ENCODE data around the gene PHRF1.

PHRF1 gene

GRCh38 chr11:539971-540481 is 36.2 kb upstream of the PHRF1 start:
- no peak for DNase-seq

DNA sequence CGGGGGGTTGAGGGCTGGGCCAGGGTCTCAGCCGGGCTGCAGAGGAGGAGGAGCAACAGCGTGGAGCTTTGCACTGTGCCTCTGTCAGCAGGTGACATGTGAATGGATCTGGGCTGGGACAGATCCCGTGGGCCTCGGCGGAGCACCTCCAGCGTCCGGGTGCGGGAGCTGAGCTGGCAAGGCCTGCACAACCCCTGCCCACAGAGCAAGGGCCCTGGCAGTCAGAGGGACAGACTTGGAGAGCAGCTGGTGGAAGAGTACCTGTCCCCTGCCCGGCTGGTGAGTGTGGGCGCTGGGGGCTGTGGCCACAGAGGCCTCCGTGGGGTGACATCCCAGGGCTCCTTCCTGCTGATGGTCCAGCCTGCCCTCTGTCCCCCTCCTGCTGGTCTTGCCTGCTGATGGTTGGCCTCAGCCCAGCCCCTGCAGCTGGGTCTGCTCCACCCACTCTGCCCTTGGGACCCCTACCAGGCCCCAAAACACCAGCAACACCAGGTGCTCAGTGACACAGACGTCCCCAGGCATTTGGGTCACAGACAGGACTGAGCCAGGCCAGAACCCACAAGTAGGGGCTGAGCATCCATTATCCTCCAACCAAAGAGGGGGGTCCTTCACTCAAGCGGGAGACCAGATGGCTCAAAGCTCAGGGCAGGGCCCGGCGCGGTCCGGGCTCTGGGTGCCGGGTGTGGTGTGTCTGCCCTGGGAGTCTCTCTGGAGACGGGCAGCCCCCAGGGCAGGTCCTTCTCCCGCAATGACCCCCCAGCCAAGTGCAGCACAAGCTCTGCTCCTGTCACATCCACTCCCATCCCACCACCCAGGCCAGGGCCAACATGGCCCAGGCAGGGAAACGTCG is 35.5 kb upstream of the PHRF1 start:
- no peak for DNase-seq

DNA sequence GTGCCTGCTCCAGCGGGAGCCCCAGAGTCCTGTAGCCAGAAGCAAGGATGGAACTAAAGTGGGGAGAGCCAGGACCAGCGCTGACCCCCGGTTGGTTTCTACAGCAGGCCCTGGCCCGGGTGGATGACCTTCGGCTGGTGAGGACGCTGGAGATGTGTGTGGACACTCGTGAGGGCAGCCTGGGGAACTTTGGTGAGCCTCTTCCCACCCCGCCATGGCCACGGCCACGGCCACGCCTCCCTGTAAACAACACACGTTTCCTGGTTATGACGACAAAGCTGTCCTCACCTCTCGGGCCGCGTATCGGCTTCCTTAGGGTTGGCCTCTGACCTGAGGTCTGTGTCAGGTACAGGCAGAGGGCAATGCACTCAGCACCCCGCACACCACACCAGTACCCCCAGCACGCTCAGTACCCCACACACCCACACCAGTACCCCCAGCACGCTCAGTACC is 34.8 kb upstream of the PHRF1 start:
- peak; percentile 29 for DNase-seq

- DNase-seq: no peak
These were observed 31.5 kb upstream of the PHRF1 start for GRCh38 chr11:544817-545166.

GRCh38 chr11:545171-545570 is 31.1 kb upstream of the PHRF1 start:
- no peak for DNase-seq

- no peak for DNase-seq
These were observed 27.3 kb upstream of the PHRF1 start for GRCh38 chr11:548700-549603.

DNA sequence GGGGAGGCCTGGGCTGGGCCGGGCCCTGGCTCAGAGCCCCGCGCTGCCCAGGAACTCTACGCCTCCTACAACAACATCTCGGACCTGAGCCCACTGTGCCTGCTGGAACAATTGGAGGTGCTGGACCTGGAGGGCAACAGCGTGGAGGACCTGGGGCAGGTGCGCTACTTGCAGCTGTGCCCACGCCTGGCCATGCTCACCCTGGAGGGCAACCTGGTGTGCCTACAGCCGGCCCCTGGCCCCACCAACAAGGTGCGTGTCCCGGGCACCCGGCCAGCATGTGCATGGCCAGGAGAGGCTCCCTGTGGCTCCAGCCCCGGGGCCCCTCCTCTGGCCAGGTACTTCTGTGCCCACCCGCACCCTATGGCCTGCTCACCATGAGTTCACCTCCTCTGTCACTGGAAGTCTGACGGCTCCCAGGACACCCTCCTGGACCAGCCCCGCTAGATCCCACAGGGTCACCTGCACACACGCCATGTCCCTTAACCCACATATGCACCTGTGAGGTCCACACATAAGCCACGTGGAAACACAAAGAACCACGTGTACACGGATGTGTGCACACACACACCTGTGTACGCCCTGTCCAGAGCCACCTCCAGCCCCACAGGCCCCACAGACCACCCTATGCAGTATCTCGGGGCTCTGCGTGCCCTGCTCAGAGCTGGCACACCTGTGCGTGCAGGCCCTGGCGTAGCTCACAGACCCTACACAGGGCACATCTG is 26.1 kb upstream of the PHRF1 start:
- no peak for DNase-seq

DNA sequence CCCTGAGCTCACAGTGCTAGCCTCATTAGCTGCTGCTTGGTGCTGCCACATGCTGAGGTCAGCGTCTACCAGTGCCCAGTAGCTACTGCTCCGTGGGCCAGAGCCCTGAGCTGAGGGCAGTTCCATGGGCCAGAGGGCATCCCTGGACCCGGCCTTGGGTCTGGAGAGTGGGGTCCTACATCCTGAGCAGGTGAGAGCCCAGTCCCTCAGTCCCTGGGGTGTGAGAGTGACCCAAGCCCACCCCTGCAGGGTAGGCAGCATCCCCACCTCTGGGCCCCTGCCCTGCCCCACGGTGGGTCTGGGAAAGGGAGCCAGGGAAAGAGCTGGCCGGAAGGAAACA is 25.6 kb upstream of the PHRF1 start:
- DNase-seq: no peak

DNA sequence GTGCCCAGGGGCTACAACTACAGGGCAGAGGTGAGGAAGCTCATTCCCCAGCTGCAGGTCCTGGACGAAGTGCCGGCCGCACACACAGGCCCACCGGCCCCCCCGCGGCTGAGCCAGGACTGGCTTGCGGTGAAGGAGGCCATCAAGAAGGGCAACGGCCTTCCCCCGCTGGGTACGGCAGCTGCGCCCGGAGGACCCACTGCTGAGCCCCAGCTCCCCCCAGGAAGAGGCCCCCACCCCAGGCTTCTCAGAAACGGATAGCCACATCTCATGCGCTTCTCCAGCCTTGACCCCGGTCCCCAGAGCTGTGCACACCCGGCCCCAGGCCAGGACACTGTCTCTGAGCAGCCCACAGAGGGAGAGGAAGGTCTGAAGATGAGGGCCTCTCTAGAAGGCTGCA is 25.1 kb upstream of the PHRF1 start:
- no peak for DNase-seq

DNA sequence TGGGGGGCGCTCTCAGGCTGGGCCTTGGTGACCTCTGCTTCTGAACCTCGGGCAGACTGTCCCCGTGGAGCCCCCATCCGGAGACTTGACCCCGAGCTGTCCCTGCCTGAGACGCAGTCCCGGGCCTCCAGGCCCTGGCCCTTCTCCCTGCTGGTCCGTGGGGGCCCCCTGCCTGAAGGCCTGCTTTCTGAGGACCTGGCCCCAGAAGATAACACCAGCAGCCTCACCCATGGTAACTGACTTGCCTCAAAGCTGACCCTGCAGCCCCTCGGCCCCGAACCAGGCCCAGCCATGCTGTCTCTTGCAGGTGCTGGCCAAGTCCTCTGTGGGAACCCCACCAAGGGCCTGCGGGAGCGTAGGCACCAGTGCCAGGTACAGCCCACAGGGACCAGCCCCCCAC is 24.7 kb upstream of the PHRF1 start:
- DNase-seq: no peak

DNA sequence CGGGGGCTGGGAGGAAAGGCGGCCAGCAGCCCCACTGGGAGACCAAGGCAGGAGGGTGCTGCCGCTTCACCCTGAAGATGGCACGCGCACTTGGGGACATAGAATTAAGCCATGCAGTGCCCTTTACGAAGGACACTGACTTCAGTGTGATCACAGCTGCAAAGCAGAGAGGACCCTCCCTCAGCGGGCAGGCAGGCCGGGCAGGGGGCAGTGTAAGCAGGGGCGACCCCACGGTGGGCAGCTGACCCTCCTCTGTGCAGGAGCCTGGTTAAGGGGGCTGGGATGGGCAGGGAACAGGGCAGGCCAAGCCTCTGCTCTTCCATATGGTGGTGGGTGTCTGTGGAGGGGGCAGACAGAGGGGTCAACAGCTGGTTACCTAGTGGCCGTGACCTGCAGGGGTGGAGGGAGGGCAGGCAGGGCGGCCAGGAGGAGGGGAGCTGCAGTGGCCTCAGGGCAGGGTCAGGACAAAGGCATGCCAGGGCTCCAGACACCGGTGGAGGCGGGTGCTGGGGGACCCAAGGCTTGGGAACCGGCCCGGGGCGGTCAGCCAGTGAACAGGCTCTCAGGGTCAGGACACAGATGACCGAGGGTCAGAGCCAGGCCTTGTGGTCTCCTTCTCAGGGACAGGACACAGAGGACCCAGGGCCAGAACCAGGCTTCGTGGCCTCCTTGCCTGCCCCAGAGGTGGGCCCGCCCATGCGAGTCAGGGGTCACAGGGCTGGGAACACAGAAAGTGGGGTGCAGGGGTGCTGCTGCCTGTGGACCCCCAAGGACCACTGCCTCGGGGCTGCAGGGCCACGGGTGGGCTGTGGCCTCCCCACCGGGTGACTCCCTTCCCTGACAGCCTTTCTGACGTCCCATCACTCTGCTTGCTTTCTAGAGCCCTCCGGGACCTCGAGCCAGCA is 22.9 kb upstream of the PHRF1 start:
- DNase-seq: no peak

DNA sequence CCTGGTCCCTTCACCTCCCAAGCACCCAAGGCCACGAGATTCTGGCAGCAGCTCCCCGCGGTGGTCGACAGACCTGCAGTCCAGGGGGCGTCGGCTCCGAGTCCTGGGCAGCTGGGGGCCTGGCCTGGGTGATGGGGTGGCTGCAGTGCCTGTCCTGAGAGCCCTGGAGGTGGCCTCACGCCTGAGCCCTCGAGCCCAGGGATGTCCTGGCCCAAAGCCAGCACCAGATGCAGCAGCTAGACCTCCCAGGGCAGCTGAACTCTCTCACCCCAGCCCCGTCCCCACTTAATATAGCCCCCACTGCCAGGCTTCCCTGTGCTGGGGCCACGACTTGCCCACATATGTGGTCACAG is 22.3 kb upstream of the PHRF1 start:
- DNase-seq: no peak

DNA sequence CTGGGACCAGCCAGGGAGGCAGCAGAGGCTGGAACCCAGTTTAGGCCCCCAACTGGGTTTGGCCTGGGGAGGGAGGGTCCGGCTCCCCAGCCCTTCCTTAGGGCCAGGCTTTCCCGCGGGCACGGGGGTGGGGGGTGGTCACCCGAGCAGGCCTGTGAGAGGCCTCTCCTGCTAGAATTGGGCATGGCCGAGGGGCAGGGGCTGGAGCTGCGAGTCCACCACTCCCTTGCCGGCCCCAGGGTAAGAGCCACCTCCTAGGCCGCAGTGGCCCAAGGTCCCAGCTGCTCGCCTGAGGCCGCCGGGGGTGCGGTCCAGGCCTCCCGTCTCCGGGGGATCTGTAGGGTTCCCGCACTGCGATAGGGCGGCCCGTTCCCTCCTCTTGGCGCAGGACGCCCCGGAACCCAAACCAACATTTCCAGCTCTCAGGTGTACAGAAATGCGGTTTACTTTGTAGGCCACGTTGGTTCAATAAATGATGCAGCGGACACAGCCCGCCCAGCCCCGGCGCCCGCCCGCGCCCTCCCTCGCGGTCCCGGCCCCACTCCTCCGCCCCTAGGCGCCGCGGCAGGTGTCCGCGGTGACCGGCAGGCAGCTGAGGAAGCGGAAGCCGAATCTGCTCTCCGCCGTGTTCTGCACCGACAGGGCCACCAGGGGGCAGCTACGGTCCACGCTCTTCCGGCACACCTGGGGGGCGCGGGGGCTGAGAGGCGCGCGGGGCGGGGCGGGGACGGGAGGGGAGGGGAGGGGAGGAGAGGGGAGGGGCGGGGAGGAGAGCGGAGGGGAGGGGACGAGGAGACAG is 21.6 kb upstream of the PHRF1 start:
- DNase-seq: peak; percentile 74

DNA sequence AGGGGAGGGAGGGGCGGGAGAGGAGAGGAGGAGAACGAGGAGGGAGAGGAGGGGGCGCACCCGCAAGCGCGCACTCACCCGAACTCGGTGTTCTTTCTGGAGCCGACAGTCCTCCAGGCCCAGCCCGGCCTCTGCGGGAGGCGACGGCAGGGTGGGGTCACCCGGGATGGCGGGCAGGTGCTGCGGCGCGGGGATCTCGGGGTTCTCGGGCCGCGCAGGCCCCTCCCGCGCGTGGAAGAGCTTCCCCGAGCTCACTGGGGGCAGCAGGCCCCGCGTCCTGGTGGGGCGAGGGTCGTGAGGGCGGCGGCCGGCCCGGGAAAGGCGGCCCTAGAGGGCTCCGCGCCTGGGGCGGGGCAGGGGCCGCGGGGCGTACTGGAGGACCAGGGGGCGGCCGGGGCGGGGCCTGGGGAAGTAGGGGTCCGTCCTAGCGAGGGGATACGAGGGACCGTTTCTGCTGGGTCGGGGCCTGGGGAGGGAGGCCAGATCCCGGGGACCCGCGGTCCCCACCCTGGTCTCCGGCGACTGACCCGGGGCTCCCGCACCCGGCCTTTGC is 21.0 kb upstream of the PHRF1 start:
- no peak for DNase-seq

DNA sequence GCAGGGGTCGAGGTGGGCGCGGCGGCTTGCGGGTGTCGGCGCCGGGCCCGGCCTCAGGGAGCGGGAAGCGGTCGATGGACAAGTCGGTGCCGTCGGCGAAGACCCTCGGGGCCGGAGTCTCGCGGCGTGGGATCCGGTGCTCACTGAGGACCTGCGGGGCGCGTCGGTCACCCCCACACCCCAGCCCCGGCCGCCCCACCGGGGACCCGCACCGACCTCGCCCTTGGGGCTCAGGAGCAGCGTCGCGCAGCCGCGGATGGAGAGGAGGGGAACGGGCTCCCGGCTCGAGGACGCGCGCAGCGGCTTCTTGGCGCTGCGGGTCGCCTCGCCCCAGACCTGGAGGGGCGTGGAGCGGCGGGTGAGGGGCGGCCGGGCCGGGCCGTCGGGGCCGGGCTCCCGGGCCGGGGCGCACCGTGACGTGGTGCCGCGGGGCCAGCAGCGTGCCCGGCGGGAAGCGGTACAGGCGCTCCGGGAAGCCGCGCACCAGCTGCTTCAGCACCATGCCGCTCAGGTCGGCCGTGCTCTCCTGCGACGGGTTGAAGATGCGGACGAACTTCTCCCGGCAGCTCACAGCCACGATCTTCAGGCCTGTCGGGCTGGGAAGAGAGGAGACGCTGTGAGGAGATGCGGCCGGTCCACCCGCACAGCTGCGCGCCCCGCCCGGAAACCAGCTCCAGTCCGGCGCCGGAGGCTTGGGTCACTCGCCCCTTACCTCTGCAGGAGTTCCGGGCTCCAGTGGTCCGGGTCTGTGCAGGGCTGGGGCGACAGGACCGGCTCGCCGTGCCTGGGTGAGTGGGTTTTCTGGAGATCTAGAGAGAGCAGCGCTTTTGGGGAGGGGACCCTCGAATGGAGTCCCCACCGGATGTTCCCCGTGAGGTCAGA is 20.2 kb upstream of the PHRF1 start:
- DNase-seq: no peak

DNA sequence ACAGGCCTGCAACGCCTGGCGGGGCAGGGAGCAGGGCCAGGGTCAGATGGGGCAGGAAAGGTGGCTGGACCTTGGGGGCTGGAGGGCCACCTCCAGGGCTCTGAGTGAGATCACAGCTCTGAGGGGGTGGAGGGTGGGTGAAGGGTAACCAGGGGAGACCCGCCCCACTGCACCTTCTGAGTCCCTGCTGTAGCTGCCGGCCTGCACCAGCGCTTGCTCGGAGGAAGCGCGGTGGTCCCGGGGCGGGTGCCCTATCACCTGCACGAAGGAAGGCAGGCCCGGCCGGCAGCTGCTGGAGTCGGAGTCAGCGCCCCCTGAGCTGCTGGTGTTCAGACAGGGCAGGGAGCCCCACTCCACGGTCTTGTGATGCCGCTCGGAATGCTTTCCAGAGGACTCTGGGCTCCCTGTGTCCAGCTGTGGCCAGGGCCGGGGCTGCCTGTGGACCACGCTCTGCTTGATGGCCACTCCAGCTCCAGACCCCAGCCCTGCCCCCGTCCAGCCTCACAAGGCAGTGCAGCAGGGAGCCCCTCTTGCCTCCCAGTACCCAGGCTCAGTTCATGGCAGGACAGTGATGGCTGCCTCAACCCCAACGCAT is 19.5 kb upstream of the PHRF1 start:
- DNase-seq: no peak

GRCh38 chr11:557328-558132 is 18.7 kb upstream of the PHRF1 start:
- no peak for DNase-seq

- no peak for DNase-seq
These were observed 17.8 kb upstream of the PHRF1 start for GRCh38 chr11:558503-558902.

Measured in activated CD4-positive, CD25-positive, alpha-beta regulatory T cell treated with anti-CD3 and anti-CD28 coated beads, Interleukin-2, amount 50 U/mL, for 72 hours (primary cell).